H1 (cell line): ENCODE data around the gene TIAM2.

ENCODE experiments used
- EZH2 ChIP-seq: fragments of 200-600 bp; sonication (generic); IDR thresholded peaks from 2 replicates; pipeline ENCODE4 v1.7.1; 2012; ENCODE audit warnings: low read depth, mild to moderate bottlenecking, moderate library complexity, low read length, inconsistent platforms; ENCODE audit not compliant: severe bottlenecking
- KDM4A ChIP-seq: IDR thresholded peaks from one replicate; pipeline ENCODE4 v1.7.1; 2012; ENCODE audit warnings: low read depth, mild to moderate bottlenecking, moderate library complexity, low read length, inconsistent platforms; ENCODE audit not compliant: severe bottlenecking
- TCF12 ChIP-seq: IDR thresholded peaks from 2 replicates; pipeline ENCODE4 v1.6.1; 2011; ENCODE audit warnings: low read depth, mild to moderate bottlenecking, low read length

- no peak for TF ChIP-seq KDM4A
- no peak for TF ChIP-seq EZH2
- TF ChIP-seq TCF12: no peak
Observed at GRCh38 chr6:155187106-155187505, 192.0 kb downstream of the TIAM2 start.
